Measurements from ENCODE around the gene FAM193A. TPM values are rescaled to one million over a fixed set of nuclear protein-coding genes. Genes with fewer than 3 reads are reported as not detected.

FAM193A gene
- total RNA-seq, 1 donor from 2014 or later = 28.8 TPM

GRCh38 chr4:2689114-2689513, 152.7 kb downstream of the FAM193A start:
- peaks cover 26% of the 10 kb centered on the region for H3K36me3 ChIP-seq (ENCODE audit: insufficient read depth, low read length)
- Mint-ChIP-seq H3K4me3 (ENCODE audit: unreplicated experiment) (no peak overlapping the region), H3K27ac (ENCODE audit: unreplicated experiment) (no peak overlapping the region), H3K27me3 (ENCODE audit: low read depth, unreplicated experiment) (no peaks in the 10 kb centered on the region), H3K36me3 (ENCODE audit: low read depth, unreplicated experiment) (peaks cover 42% of the 10 kb centered on the region), H3K4me1 (ENCODE audit: low read depth, unreplicated experiment) (peaks cover 4% of the 10 kb centered on the region), H3K9me3 (ENCODE audit: unreplicated experiment) (no peaks in the 10 kb centered on the region)
- DNase-seq (ENCODE audit: low read depth) (no peak), FAIRE-seq (no peak)
- no peak overlapping the region for H2AFZ ChIP-seq (ENCODE audit: low read depth, low read length)
- H4K20me1 ChIP-seq (ENCODE audit: insufficient read depth, low read length) = peaks cover 43% of the 10 kb centered on the region
- H3K4me2 ChIP-seq (ENCODE audit: low read length) = no peak overlapping the region
- no peaks in the 10 kb centered on the region for H3K9me3 ChIP-seq (ENCODE audit: insufficient read depth, low read depth, low read length)
- H3K4me1 ChIP-seq (ENCODE audit: insufficient read depth, low read length) = peaks cover 4% of the 10 kb centered on the region
- no peaks in the 10 kb centered on the region for H3K27me3 ChIP-seq (ENCODE audit: insufficient read depth, low read length)
- H3K27ac ChIP-seq (ENCODE audit: low read depth, low read length) = no peak overlapping the region
- H3K4me3 ChIP-seq (ENCODE audit: insufficient read depth, low read depth, low read length) = no peak overlapping the region
- TF ChIP-seq CTCF (IDR thresholded peaks at IDR 0.05; ENCODE audit: insufficient read depth, low read depth, low read length) (no peak), EZH2 (IDR thresholded peaks at IDR 0.05; ENCODE audit: insufficient read depth, low read length) (no peak)
- no peak overlapping the region for H3K9ac ChIP-seq (ENCODE audit: low read length)
- H3K79me2 ChIP-seq (ENCODE audit: insufficient read depth, low read length) = no peaks in the 10 kb centered on the region

DNA sequence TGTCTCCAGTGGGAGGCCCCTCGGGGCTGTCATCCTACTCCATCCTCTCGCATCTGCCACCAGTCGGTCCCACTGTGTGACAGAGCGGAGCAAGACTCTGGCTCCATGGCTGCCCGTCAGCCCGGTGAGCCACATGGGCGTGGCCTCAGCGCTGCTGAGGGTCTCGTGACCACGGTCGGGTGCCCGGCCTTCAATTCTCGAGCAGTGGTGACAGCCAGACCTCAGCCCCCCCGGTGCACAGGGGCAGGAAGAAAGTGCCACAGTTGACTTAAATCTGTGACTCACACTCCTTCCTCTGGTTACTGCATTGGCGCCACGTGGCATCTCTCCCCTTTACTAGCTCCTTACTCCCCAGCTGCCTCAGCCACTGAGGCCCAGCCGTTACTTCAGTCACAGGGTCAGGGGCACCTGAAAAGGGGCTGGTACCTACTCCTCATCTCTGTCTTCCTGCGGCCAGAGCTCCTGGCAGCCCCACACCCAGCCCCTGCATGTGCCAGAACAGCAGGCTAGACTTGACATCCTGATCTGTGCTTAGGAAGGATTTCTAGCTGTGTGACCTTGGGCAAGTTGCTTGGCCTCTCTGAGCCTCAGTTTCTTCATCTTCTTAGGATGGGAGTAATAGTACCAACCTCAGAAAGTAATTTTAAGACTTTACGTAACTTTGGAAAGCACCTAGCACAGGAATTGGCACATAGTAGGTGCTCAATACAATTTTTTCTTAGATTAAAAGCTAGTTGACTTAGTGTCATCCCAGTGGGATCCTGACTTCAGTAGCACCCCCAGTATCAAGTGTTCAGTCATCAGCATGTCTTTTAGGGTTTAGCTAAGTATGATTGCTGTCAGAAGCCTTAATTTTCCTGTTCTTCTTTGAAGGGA, 153.6 kb downstream of the FAM193A start:
- no peaks in the 10 kb centered on the region for H3K9me3 Mint-ChIP-seq (ENCODE audit: unreplicated experiment)
- H3K27ac Mint-ChIP-seq (ENCODE audit: unreplicated experiment) = no peak overlapping the region
- H3K4me3 Mint-ChIP-seq (ENCODE audit: unreplicated experiment) = no peak overlapping the region
- H3K27me3 ChIP-seq (ENCODE audit: insufficient read depth, low read length) = no peaks in the 10 kb centered on the region
- no peak overlapping the region for H2AFZ ChIP-seq (ENCODE audit: low read depth, low read length)
- no peak overlapping the region for H3K4me3 ChIP-seq (ENCODE audit: insufficient read depth, low read depth, low read length)
- H3K4me1 Mint-ChIP-seq (ENCODE audit: low read depth, unreplicated experiment) = peaks cover 4% of the 10 kb centered on the region
- no peak overlapping the region for H3K27ac ChIP-seq (ENCODE audit: low read depth, low read length)
- TF ChIP-seq CTCF (IDR thresholded peaks at IDR 0.05; ENCODE audit: insufficient read depth, low read depth, low read length) = no peak
- TF ChIP-seq EZH2 (IDR thresholded peaks at IDR 0.05; ENCODE audit: insufficient read depth, low read length) = no peak
- H3K9me3 ChIP-seq (ENCODE audit: insufficient read depth, low read depth, low read length) = no peaks in the 10 kb centered on the region
- H3K36me3 Mint-ChIP-seq (ENCODE audit: low read depth, unreplicated experiment) = peaks cover 39% of the 10 kb centered on the region
- DNase-seq (ENCODE audit: low read depth) (no peak), FAIRE-seq (no peak)
- H3K36me3 ChIP-seq (ENCODE audit: insufficient read depth, low read length) = peaks cover 22% of the 10 kb centered on the region
- H3K9ac ChIP-seq (ENCODE audit: low read length) = no peak overlapping the region
- H3K4me2 ChIP-seq (ENCODE audit: low read length) = no peak overlapping the region
- H3K27me3 Mint-ChIP-seq (ENCODE audit: low read depth, unreplicated experiment) = no peaks in the 10 kb centered on the region
- no peaks in the 10 kb centered on the region for H3K79me2 ChIP-seq (ENCODE audit: insufficient read depth, low read length)
- peaks cover 50% of the 10 kb centered on the region for H4K20me1 ChIP-seq (ENCODE audit: insufficient read depth, low read length)
- H3K4me1 ChIP-seq (ENCODE audit: insufficient read depth, low read length) = peaks cover 11% of the 10 kb centered on the region

GRCh38 chr4:2691313-2691712, 154.9 kb downstream of the FAM193A start:
- Histone ChIP-seq H3K4me2 (ENCODE audit: low read length) (no peak overlapping the region), H3K4me1 (ENCODE audit: insufficient read depth, low read length) (peaks cover 11% of the 10 kb centered on the region), H3K4me3 (ENCODE audit: insufficient read depth, low read depth, low read length) (no peak overlapping the region), H3K79me2 (ENCODE audit: insufficient read depth, low read length) (no peaks in the 10 kb centered on the region), H3K27me3 (ENCODE audit: insufficient read depth, low read length) (no peaks in the 10 kb centered on the region), H4K20me1 (ENCODE audit: insufficient read depth, low read length) (peaks cover 46% of the 10 kb centered on the region), H3K36me3 (ENCODE audit: insufficient read depth, low read length) (peaks cover 28% of the 10 kb centered on the region), H2AFZ (ENCODE audit: low read depth, low read length) (no peak overlapping the region), H3K9me3 (ENCODE audit: insufficient read depth, low read depth, low read length) (no peaks in the 10 kb centered on the region), H3K9ac (ENCODE audit: low read length) (no peak overlapping the region), H3K27ac (ENCODE audit: low read depth, low read length) (no peak overlapping the region)
- H3K4me3 Mint-ChIP-seq (ENCODE audit: unreplicated experiment) = no peak overlapping the region
- peak overlapping the region; percentile 36 for H3K27ac Mint-ChIP-seq (ENCODE audit: unreplicated experiment)
- TF ChIP-seq EZH2 (IDR thresholded peaks at IDR 0.05; ENCODE audit: insufficient read depth, low read length) (no peak), CTCF (IDR thresholded peaks at IDR 0.05; ENCODE audit: insufficient read depth, low read depth, low read length) (no peak)
- H3K36me3 Mint-ChIP-seq (ENCODE audit: low read depth, unreplicated experiment) = peaks cover 36% of the 10 kb centered on the region
- H3K27me3 Mint-ChIP-seq (ENCODE audit: low read depth, unreplicated experiment) = no peaks in the 10 kb centered on the region
- no peak for FAIRE-seq
- H3K4me1 Mint-ChIP-seq (ENCODE audit: low read depth, unreplicated experiment) = no peaks in the 10 kb centered on the region
- DNase-seq (ENCODE audit: low read depth) = no peak
- H3K9me3 Mint-ChIP-seq (ENCODE audit: unreplicated experiment) = no peaks in the 10 kb centered on the region
